WTC11 (cell line): Measurements from ENCODE around the gene RPL37A. TPM values are rescaled to one million over a fixed set of nuclear protein-coding genes. Genes with fewer than 3 reads are reported as not detected.

ENCODE experiments used
- ATAC-seq: fragments of 200-7000 bp; cut with Tn5 transposase; 2 replicates; pipeline ENCODE4 v1.10.0; 2021; ENCODE audit warnings: mild to moderate bottlenecking, moderate library complexity
- CTCF ChIA-PET: fragments of 300-600 bp; sonication (Branson Sonifier 250); formaldehyde crosslinking; loops from one replicate; lab custom pipeline; 2021; ENCODE audit warnings: antibody characterized with exemption; lab: Charles Lee
- POLR2A ChIA-PET: fragments of 350-600 bp; sonication (Branson Sonifier 250); formaldehyde crosslinking; loops from one replicate; lab custom pipeline; 2021; ENCODE audit warnings: antibody characterized with exemption; lab: Charles Lee
- DNase-seq: peaks from one replicate; pipeline ENCODE4 v3.0.0; 2021; ENCODE audit warnings: low spot score
- H3K27ac Mint-ChIP-seq: 2 replicates; pipeline ENCODE4 v1.8.0; 2021; ENCODE audit warnings: mixed read lengths
- H3K27me3 Mint-ChIP-seq: 2 replicates; pipeline ENCODE4 v1.8.0; 2021; ENCODE audit warnings: low read depth, mild to moderate bottlenecking, moderate library complexity, mixed read lengths
- H3K36me3 Mint-ChIP-seq: 2 replicates; pipeline ENCODE4 v1.8.0; 2021; ENCODE audit warnings: mixed read lengths
- H3K4me1 Mint-ChIP-seq: 2 replicates; pipeline ENCODE4 v1.8.0; 2022; ENCODE audit warnings: mixed read lengths
- H3K4me3 Mint-ChIP-seq: 2 replicates; pipeline ENCODE4 v1.8.0; 2021; ENCODE audit warnings: mild to moderate bottlenecking, moderate library complexity, mixed read lengths
- H3K9me3 Mint-ChIP-seq: 2 replicates; pipeline ENCODE4 v1.8.0; 2021; ENCODE audit warnings: mixed read lengths
- AFF4 ChIP-seq: sonication (generic); formaldehyde crosslinking; IDR thresholded peaks from 2 replicates; pipeline ENCODE4 v1.8.1; 2023; ENCODE audit warnings: mild to moderate bottlenecking, missing genetic modification reagents, borderline replicate concordance
- AR ChIP-seq: fragments of 250-450 bp; sonication (Bioruptor Pico); IDR thresholded peaks from 2 replicates; pipeline ENCODE4 v1.9.0; 2021; ENCODE audit warnings: mild to moderate bottlenecking
- ATF1 ChIP-seq: sonication (generic); formaldehyde crosslinking; IDR thresholded peaks from 2 replicates; pipeline ENCODE4 v1.8.1; 2023; ENCODE audit warnings: mild to moderate bottlenecking, moderate library complexity, missing genetic modification reagents
- CTCF ChIP-seq: fragments of 200-600 bp; IDR thresholded peaks from 2 replicates; pipeline ENCODE4 v1.8.0; 2022; ENCODE audit warnings: antibody characterized with exemption
- E2F4 ChIP-seq: sonication (generic); formaldehyde crosslinking; IDR thresholded peaks from 2 replicates; pipeline ENCODE4 v1.8.1; 2022; ENCODE audit warnings: low read depth, mild to moderate bottlenecking, moderate library complexity, missing genetic modification reagents, borderline replicate concordance
- ERG ChIP-seq: fragments of 250-450 bp; sonication (Bioruptor Pico); IDR thresholded peaks from 2 replicates; pipeline ENCODE4 v1.8.0; 2021; ENCODE audit warnings: mild to moderate bottlenecking
- FOXP4 ChIP-seq: sonication (generic); formaldehyde crosslinking; IDR thresholded peaks from 2 replicates; pipeline ENCODE4 v1.8.0; 2022; ENCODE audit warnings: mild to moderate bottlenecking, missing genetic modification reagents
- MXD4 ChIP-seq: fragments of 250-450 bp; sonication (Bioruptor Pico); IDR thresholded peaks from 2 replicates; pipeline ENCODE4 v1.8.0; 2021; ENCODE audit warnings: mild to moderate bottlenecking, moderate library complexity, borderline replicate concordance
- MYBL2 ChIP-seq: sonication (generic); formaldehyde crosslinking; IDR thresholded peaks from 2 replicates; pipeline ENCODE4 v1.8.1; 2023; ENCODE audit warnings: mild to moderate bottlenecking, moderate library complexity, missing genetic modification reagents
- NFE2L1 ChIP-seq: sonication (generic); formaldehyde crosslinking; IDR thresholded peaks from 2 replicates; pipeline ENCODE4 v1.8.1; 2023; ENCODE audit warnings: missing genetic modification reagents
- PRRX2 ChIP-seq: fragments of 250-450 bp; sonication (Bioruptor Pico); IDR thresholded peaks from 2 replicates; pipeline ENCODE4 v1.8.0; 2021; ENCODE audit warnings: mild to moderate bottlenecking
- SOX15 ChIP-seq: fragments of 250-450 bp; sonication (Bioruptor Pico); IDR thresholded peaks from 2 replicates; pipeline ENCODE4 v1.9.0; 2021; ENCODE audit warnings: mild to moderate bottlenecking
- TCF7 ChIP-seq: sonication (generic); formaldehyde crosslinking; IDR thresholded peaks from 2 replicates; pipeline ENCODE4 v1.8.0; 2022; ENCODE audit warnings: mild to moderate bottlenecking, low read depth, missing genetic modification reagents, moderate library complexity
- USF2 ChIP-seq: sonication (generic); formaldehyde crosslinking; IDR thresholded peaks from 2 replicates; pipeline ENCODE4 v1.8.1; 2023; ENCODE audit warnings: mild to moderate bottlenecking, missing genetic modification reagents, moderate library complexity
- ZNF121 ChIP-seq: sonication (generic); formaldehyde crosslinking; IDR thresholded peaks from 2 replicates; pipeline ENCODE4 v1.8.0; 2023; ENCODE audit warnings: missing genetic modification reagents
- ZNF423 ChIP-seq: fragments of 250-450 bp; sonication (Bioruptor Pico); IDR thresholded peaks from 2 replicates; pipeline ENCODE4 v2.1.2; 2022; ENCODE audit warnings: mild to moderate bottlenecking, moderate library complexity
- total RNA-seq: library from RNA; stranded (reverse); gene quantifications from 3 replicates; pipeline ENCODE4 v1.2.3, GENCODE V29; 2021

The RPL37A gene
- total RNA-seq, 1 experiment from 2014 or later = 3,135 TPM

GRCh38 chr2:216519154-216519762 is 20.6 kb downstream of the RPL37A start:
- TF ChIP-seq CTCF (peak; percentile 70), PRRX2 (CRISPR knock-in tag) (no peak), AR (CRISPR knock-in tag) (no peak)
- TF ChIP-seq, all 79 proteins: peak for 1
- Mint-ChIP-seq H3K36me3 (peaks cover 38% of the 10 kb centered on the region), H3K27ac (no peak overlapping the region), H3K4me3 (no peak overlapping the region), H3K9me3 (peaks cover 9% of the 10 kb centered on the region), H3K4me1 (peaks cover 6% of the 10 kb centered on the region), H3K27me3 (no peaks in the 10 kb centered on the region)
- peak; percentile 81 for ATAC-seq
- DNase-seq = peak; percentile 59
- ChIA-PET POLR2A (interaction anchor here (0.5 to 1.0 kb wide), 3 partner anchors 13 to 146 kb away, joined by 3 to 5 read pairs (median 4); no protein-coding TSS in a partner anchor), CTCF (interaction anchor here (0.6 to 8.1 kb wide), 41 partner anchors 10 to 297 kb away, joined by 3 to 244 read pairs (median 4); partner anchors contain the start of genes IGFBP2, IGFBP5 and SMARCAL1)

GRCh38 chr2:216520112-216520511 is 21.5 kb downstream of the RPL37A start:
- peaks cover 6% of the 10 kb centered on the region for H3K4me1 Mint-ChIP-seq
- ChIA-PET CTCF (interaction anchor here (0.9 to 8.1 kb wide), 16 partner anchors 9 to 298 kb away, joined by 3 to 244 read pairs (median 8); partner anchors contain the start of gene IGFBP2), POLR2A (interaction anchor here (0.5 kb wide), 1 partner anchor 116 kb away, joined by 3 read pairs; no protein-coding TSS in a partner anchor)
- no peaks in the 10 kb centered on the region for H3K27me3 Mint-ChIP-seq
- peaks cover 13% of the 10 kb centered on the region for H3K9me3 Mint-ChIP-seq
- DNase-seq = no peak
- H3K4me3 Mint-ChIP-seq = no peak overlapping the region
- no peak for ATAC-seq
- H3K36me3 Mint-ChIP-seq = peaks cover 44% of the 10 kb centered on the region
- no peak overlapping the region for H3K27ac Mint-ChIP-seq
- TF ChIP-seq FOXP4 (CRISPR knock-in tag) (no peak), MXD4 (no peak), AR (CRISPR knock-in tag) (no peak), ZNF121 (CRISPR knock-in tag) (no peak), TCF7 (CRISPR knock-in tag) (no peak), ATF1 (no peak), ZNF423 (CRISPR knock-in tag) (no peak), NFE2L1 (CRISPR knock-in tag) (no peak), ERG (CRISPR knock-in tag) (no peak), USF2 (CRISPR knock-in tag) (no peak), SOX15 (CRISPR knock-in tag) (no peak), MYBL2 (CRISPR knock-in tag) (no peak), AFF4 (CRISPR knock-in tag) (no peak), E2F4 (CRISPR knock-in tag) (no peak)
